ENCODE measurements around the gene RAX2. TPM values are rescaled to one million over a fixed set of nuclear protein-coding genes. Genes with fewer than 3 reads are reported as not detected.

RAX2 gene
- total RNA-seq, 1 experiment from 2014 or later: not detected

DNA sequence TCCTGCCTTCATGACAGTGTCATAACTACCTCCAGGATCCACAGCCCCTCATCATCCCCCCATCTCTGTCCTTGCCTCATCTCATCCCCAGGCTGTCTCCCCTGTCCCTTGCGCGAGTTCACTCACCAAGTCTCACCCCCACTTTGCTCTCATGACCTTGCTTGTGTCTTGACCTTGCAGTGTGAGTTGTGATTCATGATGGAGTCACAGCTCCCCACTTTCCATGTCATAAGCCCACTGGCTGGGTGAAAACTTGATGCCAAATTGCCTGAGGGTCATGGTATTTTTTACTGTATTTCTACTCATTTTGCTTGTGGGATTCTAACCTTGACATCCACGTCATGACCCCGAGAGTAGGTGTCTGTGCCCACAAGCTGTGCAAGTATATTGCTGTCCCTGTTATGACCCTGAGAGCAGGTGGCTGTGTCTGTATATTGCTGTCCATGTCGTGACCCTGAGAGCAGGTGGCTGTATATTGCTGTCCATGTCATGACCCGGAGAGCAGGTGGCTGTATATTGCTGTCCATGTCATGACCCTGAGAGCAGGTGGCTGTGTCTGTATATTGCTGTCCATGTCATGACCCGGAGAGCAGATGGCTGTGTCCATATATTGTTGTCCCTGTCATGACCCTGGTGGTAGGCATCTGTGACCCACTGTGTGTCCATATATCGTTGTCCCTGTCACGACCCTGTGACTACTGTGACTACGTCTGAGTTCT, 34.4 kb downstream of the RAX2 start (continued):
- TF ChIP-seq RAD21 (IDR thresholded peaks at IDR 0.05; ENCODE audit: low read depth) (no peak), EZH2phosphoT487 (IDR thresholded peaks at IDR 0.05; ENCODE audit: borderline replicate concordance) (no peak), YY1 (IDR thresholded peaks at IDR 0.05; ENCODE audit: extremely low read depth, insufficient replicate concordance, low read depth, low read length) (no peak), EGR1 (IDR thresholded peaks at IDR 0.05; ENCODE audit: low read depth) (no peak)
- TF ChIP-seq, protein P1, sequence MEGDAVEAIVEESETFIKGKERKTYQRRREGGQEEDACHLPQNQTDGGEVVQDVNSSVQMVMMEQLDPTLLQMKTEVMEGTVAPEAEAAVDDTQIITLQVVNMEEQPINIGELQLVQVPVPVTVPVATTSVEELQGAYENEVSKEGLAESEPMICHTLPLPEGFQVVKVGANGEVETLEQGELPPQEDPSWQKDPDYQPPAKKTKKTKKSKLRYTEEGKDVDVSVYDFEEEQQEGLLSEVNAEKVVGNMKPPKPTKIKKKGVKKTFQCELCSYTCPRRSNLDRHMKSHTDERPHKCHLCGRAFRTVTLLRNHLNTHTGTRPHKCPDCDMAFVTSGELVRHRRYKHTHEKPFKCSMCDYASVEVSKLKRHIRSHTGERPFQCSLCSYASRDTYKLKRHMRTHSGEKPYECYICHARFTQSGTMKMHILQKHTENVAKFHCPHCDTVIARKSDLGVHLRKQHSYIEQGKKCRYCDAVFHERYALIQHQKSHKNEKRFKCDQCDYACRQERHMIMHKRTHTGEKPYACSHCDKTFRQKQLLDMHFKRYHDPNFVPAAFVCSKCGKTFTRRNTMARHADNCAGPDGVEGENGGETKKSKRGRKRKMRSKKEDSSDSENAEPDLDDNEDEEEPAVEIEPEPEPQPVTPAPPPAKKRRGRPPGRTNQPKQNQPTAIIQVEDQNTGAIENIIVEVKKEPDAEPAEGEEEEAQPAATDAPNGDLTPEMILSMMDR (IDR thresholded peaks at IDR 0.05 in 2 of 3, conservative IDR thresholded peaks at IDR 0.05 in 1 of 3; ENCODE audit: borderline replicate concordance in 1 of 3, insufficient read depth in 1 of 3, low read depth in 2 of 3, low read length in 2 of 3): no peak

DNA sequence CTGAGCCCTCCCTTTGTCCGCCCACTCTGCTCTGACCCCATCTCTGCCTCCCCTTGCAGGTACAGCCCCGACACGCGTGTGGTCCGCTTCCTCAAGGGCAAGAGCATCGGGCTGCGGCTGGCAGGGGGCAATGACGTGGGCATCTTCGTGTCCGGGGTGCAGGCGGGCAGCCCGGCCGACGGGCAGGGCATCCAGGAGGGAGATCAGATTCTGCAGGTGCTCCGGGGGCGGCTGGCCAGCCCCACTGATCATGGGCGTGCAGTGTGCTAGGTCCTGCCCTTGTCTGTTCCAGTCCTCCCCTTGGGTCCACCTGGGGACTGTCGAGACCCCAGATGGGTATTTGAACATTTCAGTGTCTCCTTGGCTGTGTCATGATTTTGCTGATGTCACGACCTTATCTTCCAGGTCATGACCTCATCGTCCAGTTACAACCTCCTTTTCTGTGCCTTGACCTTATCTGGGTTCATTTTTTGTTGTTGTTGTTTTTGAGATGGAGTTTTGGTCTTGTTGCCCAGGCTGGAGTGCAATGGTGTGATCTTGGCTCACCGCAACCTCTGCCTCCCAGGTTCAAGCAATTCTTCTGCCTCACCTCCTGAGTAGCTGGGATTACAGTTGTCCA, 35.8 kb downstream of the RAX2 start:
- no peaks in the 10 kb centered on the region for H3K9me2 ChIP-seq (ENCODE audit: insufficient read depth)
- ATAC-seq: no peak
- no peak overlapping the region for H3K9ac ChIP-seq (ENCODE audit: low read length)
- ChIA-PET CTCF (no interaction called here), POLR2A (no interaction called here), RAD21 (ENCODE audit: low non-redundant PET in 1 of 2, low total read pairs in 2 of 2, uncharacterized antibody in 2 of 2, unreplicated experiment in 2 of 2) (no interaction called here)
- H2AFZ ChIP-seq (ENCODE audit: low read depth, low read length, poor library complexity, severe bottlenecking): no peak overlapping the region
- intact Hi-C loops (cut with micrococcal nuclease): no loop called here
- DNase-seq (ENCODE audit: low read depth, low spot score): no peak
- no peaks in the 10 kb centered on the region for H3K79me2 ChIP-seq (ENCODE audit: insufficient read depth, low read length)
- H4K20me1 ChIP-seq (ENCODE audit: insufficient read depth): no peaks in the 10 kb centered on the region
- no peaks in the 10 kb centered on the region for H3K9me3 ChIP-seq (ENCODE audit: control insufficient read depth in 1 of 2, insufficient read depth in 1 of 2, low read depth in 1 of 2, low read length in 2 of 2)
- H3K27ac ChIP-seq (ENCODE audit: low read depth, low read length): no peak overlapping the region
- TF ChIP-seq RAD21 (IDR thresholded peaks at IDR 0.05; ENCODE audit: low read depth) (no peak), YY1 (IDR thresholded peaks at IDR 0.05; ENCODE audit: extremely low read depth, insufficient replicate concordance, low read depth, low read length) (no peak), SP1 (IDR thresholded peaks at IDR 0.05; ENCODE audit: low read depth) (no peak), ELF1 (IDR thresholded peaks at IDR 0.05; ENCODE audit: borderline replicate concordance, low read depth) (no peak), CEBPB (IDR thresholded peaks at IDR 0.05; ENCODE audit: low read depth) (no peak), EZH2phosphoT487 (IDR thresholded peaks at IDR 0.05; ENCODE audit: borderline replicate concordance) (no peak)
- TF ChIP-seq, protein P1 (IDR thresholded peaks at IDR 0.05 in 2 of 3, conservative IDR thresholded peaks at IDR 0.05 in 1 of 3; ENCODE audit: borderline replicate concordance in 1 of 3, insufficient read depth in 1 of 3, low read depth in 2 of 3, low read length in 2 of 3): no peak
- H3K4me2 ChIP-seq (ENCODE audit: low read length): no peak overlapping the region
- H3K36me3 ChIP-seq (ENCODE audit: control insufficient read depth in 1 of 2, insufficient read depth in 2 of 2, low read length in 2 of 2): peaks cover 0 to 3% of the 10 kb centered on the region in 2 experiments; a peak in 2 of 4 replicates
- no peaks in the 10 kb centered on the region for H3K27me3 ChIP-seq (ENCODE audit: insufficient read depth, low read length)
- H3K4me3 ChIP-seq (replicated peaks in 1 of 2; ENCODE audit: low read depth in 1 of 2, low read length in 2 of 2): no peak overlapping the region
- H3K4me1 ChIP-seq (ENCODE audit: control insufficient read depth in 1 of 2, insufficient read depth in 2 of 2, low read length in 2 of 2): peaks cover 0 to 1% of the 10 kb centered on the region in 2 experiments; a peak in 2 of 4 replicates
- no TSS peak for BruUV-seq (replicated peaks)

Measured in HCT116 (cell line).